Pancreas (tissue), 10 donors: ENCODE data around the gene N4BP2. TPM values are rescaled to one million over a fixed set of nuclear protein-coding genes. Genes with fewer than 3 reads are reported as not detected.
"Not testable (repeated sequence)": the region's sequence is repeated elsewhere in the genome, so short reads cannot be mapped to it uniquely, and the experiment has no call there.

Experiments
- ATAC-seq, 4 donors: fragments of 200-7000 bp; cut with Tn5 transposase; one replicate each; pipeline versions ENCODE4 v1.8.0 to v1.9.1; 2020; ENCODE audit warnings: mild to moderate bottlenecking in 4 of 4, moderate library complexity in 4 of 4
- DNase-seq, 6 donors: peaks; one replicate each; pipeline ENCODE4 v3.0.0-alpha.2; 2020
- FAIRE-seq: peaks from 2 replicates; lab custom pipeline; 2012; peaks lifted over from hg19 to GRCh38; lab: Jason Lieb, UNC
- H3K27ac ChIP-seq, 4 donors: fragments of 200-600 bp; sonication (generic); 1 replicate in 3 of 4; 2 replicates in 1 of 4; pipeline versions ENCODE4 v1.5.0 to v1.8.0; 2020
- H3K27me3 ChIP-seq, 4 donors: fragments of 200-600 bp; one replicate each; pipeline ENCODE4 v1.8.0; 2021
- H3K36me3 ChIP-seq, 3 donors: fragments of 200-600 bp; sonication (generic) in 1 of 3; one replicate each; pipeline versions ENCODE4 v1.5.0 to v1.8.0; 2020 to 2021
- H3K4me1 ChIP-seq, 3 donors: fragments of 200-600 bp; one replicate each; pipeline ENCODE4 v1.8.0; 2021
- H3K4me3 ChIP-seq, 4 donors: fragments of 200-600 bp; sonication (generic) in 2 of 4; one replicate each; pipeline versions ENCODE4 v1.5.0 to v1.8.0; 2020 to 2021
- H3K9me3 ChIP-seq, 4 donors: fragments of 200-600 bp; one replicate each; pipeline ENCODE4 v1.8.0; 2021
- CTCF ChIP-seq, 4 donors: fragments of 200-600 bp; sonication (generic) in 3 of 4; IDR thresholded peaks; one replicate each; pipeline versions ENCODE4 v1.5.0 to v1.8.0; 2021; ENCODE audit warnings: antibody characterized with exemption in 4 of 4
- WGBS, 2 donors: extraction: QIAGEN DNeasy Blood & Tissue Kit; methylation state at CpG; one replicate each; pipeline ENCODE4 v1.1.7; 2013; 5-methylcytosine and 5-hydroxymethylcytosine counted together
- intact Hi-C, 3 donors: fragments of 100-400 bp; cut with DNase I; formaldehyde crosslinking; loops; one replicate each; pipeline versions ENCODE4 v1.11.1 to v1.14.2; 2022
- polyA plus RNA-seq, 2 donors: library from polyadenylated mRNA; stranded (reverse); fragments of 200-250 nt; gene quantifications; one replicate each; pipeline ENCODE4 v1.2.3, GENCODE V29; 2013
- total RNA-seq, 6 donors: library from RNA; stranded (reverse); fragmentation: NEBNext Ultra II Directional in 4 of 6; extraction: Animal tissue kit (Norgen Biotek cat#: 25700) in 4 of 6; gene quantifications; one replicate each; pipeline versions ENCODE4 v1.2.1 to v1.2.4, GENCODE V29; 2021 to 2023
- donor health status: healthy with polysubstance abuse.
- donor health status: DM: no; HTN: no; CAD: no; lungs with moderate emphysema.
- donor health status: DM: no; HTN: no; CAD: no.
- donor health status: control.
- donor health status: control.
- donor health status: Bipolar disorder and iron deficiency.
- donor health status: DM: yes; HTN: yes; CAD: no.
- donor health status: DM: no; HTN: no; CAD: no.
- donor health status: DM: no; HTN: no; CAD: no.
- donor health status: DM: yes; HTN: yes; CAD: no.

Gene N4BP2
- total and polyA plus RNA-seq, 8 donors = 1.6 to 13.4 (median 11.2) TPM

- H3K27ac ChIP-seq = no peak overlapping the region
- intact Hi-C loops = no loop called here
- ATAC-seq (no peak), DNase-seq (peak in 1 of 6 donors; percentile 8), FAIRE-seq (no peak)
- 100% methylated on average over 1 of the region's 1 CpG for whole genome bisulfite sequencing, 2 donors
- no peaks in the 10 kb centered on the region for H3K9me3 ChIP-seq
- no peak overlapping the region for H3K4me3 ChIP-seq
- no peak for TF ChIP-seq CTCF (IDR thresholded peaks at IDR 0.05)
- H3K4me1 ChIP-seq = peaks cover 0 to 10% (median 4%) of the 10 kb centered on the region in 3 donors
- peaks cover 0 to 18% (median 0%) of the 10 kb centered on the region in 3 donors for H3K36me3 ChIP-seq
- H3K27me3 ChIP-seq = no peaks in the 10 kb centered on the region
Observed at GRCh38 chr4:40070387-40070786, 13.7 kb downstream of the N4BP2 start.

- Histone ChIP-seq H3K4me3 (no peak overlapping the region), H3K9me3 (no peaks in the 10 kb centered on the region), H3K36me3 (peaks cover 0 to 3% (median 0%) of the 10 kb centered on the region in 3 donors), H3K27me3 (no peaks in the 10 kb centered on the region), H3K4me1 (no peaks in the 10 kb centered on the region), H3K27ac (no peak overlapping the region)
- ATAC-seq = no peak
- DNase-seq = no peak
- 97 to 98% methylated on average over 8 of the region's 8 CpGs for WGBS, 2 donors
- TF ChIP-seq CTCF (IDR thresholded peaks at IDR 0.05) = no peak
- no peak for FAIRE-seq
- intact Hi-C loops = no loop called here
Observed at GRCh38 chr4:40086421-40086820, 29.8 kb downstream of the N4BP2 start.

GRCh38 chr4:40087799-40088366 is 31.2 kb downstream of the N4BP2 start:
- ATAC-seq = no peak
- 88 to 97% methylated on average over 10 of the region's 10 CpGs for WGBS, 2 donors

GRCh38 chr4:40093400-40093799 is 36.8 kb downstream of the N4BP2 start:
- DNase-seq, H3K4me1 ChIP-seq, H3K27ac ChIP-seq, intact Hi-C loops, H3K36me3 ChIP-seq, H3K27me3 ChIP-seq, H3K4me3 ChIP-seq, H3K9me3 ChIP-seq, FAIRE-seq, ATAC-seq: not testable (repeated sequence)
- WGBS, 2 donors = 98% methylated on average over 10 of the region's 10 CpGs

More at GRCh38 chr4:40087799-40088366, 31.2 kb downstream of the N4BP2 start:
- H3K4me3 ChIP-seq = no peak overlapping the region
- intact Hi-C loops = no loop called here
- no peaks in the 10 kb centered on the region for H3K9me3 ChIP-seq
- FAIRE-seq (no peak), DNase-seq (no peak)
- H3K36me3 ChIP-seq = no peaks in the 10 kb centered on the region
- no peaks in the 10 kb centered on the region for H3K27me3 ChIP-seq
- H3K4me1 ChIP-seq = no peaks in the 10 kb centered on the region
- no peak overlapping the region for H3K27ac ChIP-seq
- TF ChIP-seq CTCF (IDR thresholded peaks at IDR 0.05) = no peak

- Histone ChIP-seq H3K36me3 (peaks cover 0 to 3% (median 0%) of the 10 kb centered on the region in 3 donors), H3K4me1 (no peaks in the 10 kb centered on the region), H3K27ac (no peak overlapping the region), H3K27me3 (no peaks in the 10 kb centered on the region), H3K4me3 (no peak overlapping the region), H3K9me3 (no peaks in the 10 kb centered on the region)
- intact Hi-C loops = no loop called here
- DNase-seq (no peak), ATAC-seq (peak in 2 of 4 donors; percentile 51 to 56), FAIRE-seq (no peak)
- WGBS, 2 donors = 95 to 98% methylated on average over 8 of the region's 8 CpGs
- no peak for TF ChIP-seq CTCF (IDR thresholded peaks at IDR 0.05)
Observed at GRCh38 chr4:40099010-40099409, 42.4 kb downstream of the N4BP2 start.

- ATAC-seq, H3K9me3 ChIP-seq, DNase-seq, H3K27me3 ChIP-seq, H3K27ac ChIP-seq, H3K4me1 ChIP-seq, H3K36me3 ChIP-seq, FAIRE-seq, intact Hi-C loops, H3K4me3 ChIP-seq: not testable (repeated sequence)
- WGBS, 2 donors = 92 to 96% methylated on average over 4 of the region's 4 CpGs
Observed at GRCh38 chr4:40107150-40107549, 50.5 kb downstream of the N4BP2 start.
